Measurements from ENCODE around the gene NCAPD2. TPM values are rescaled to one million over a fixed set of nuclear protein-coding genes. Genes with fewer than 3 reads are reported as not detected.
A peak's percentile ranks its signal among the peaks of the same experiment; 100 is the strongest.
"Not testable (repeated sequence)": the region's sequence is repeated elsewhere in the genome, so short reads cannot be mapped to it uniquely, and the experiment has no call there.

NCAPD2 gene
- total and polyA plus RNA-seq, 2 donors (not counting 3 experiments of a cell fraction or from before 2014, with no cell fraction given): 41.8 to 90.1 TPM

DNA sequence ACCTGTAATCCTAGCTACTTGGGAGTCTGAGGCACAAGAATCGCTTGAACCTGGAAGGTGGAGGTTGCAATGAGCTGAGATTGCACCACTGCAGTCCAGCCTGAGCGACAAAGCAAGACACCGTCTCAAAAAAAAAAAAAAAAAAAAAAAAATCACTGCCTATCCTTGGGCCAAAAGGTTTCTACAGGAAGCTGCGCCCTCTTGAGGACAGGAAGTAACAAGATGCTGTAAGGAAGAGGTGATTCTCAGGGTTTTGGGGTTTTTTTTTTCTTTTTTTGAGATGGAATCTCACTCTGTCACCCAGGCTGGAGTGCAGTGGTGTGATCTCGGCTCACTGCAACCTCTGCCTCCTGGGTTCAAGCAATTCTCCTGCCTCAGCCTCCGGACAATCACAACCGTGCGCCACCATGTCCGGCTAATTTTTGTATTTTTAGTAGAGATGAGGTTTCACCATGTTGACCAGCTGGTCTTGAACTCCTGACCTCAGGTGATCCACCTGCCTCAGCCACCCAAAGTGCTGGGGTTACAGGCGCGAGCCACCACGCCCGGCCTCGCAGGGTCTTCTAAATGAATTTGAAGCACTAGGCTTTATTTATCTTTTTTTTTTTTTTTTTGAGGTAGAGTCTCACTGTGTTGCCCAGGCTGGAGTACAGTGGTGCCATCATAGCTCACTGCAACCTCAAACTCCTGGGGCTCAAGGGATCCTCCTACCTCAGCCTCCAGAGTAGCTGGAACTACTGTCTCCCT is 64.3 kb downstream of the NCAPD2 start:
- H3K9me3 ChIP-seq (replicated peaks; ENCODE audit: control insufficient read depth, insufficient read depth, low read length); H3K4me3 ChIP-seq (replicated peaks in 1 of 3; ENCODE audit: insufficient read depth in 1 of 3, low read depth in 1 of 3, low read length in 3 of 3); H3K9ac ChIP-seq (replicated peaks; ENCODE audit: extremely low read depth, insufficient read depth, low read length); H3K9me1 ChIP-seq (replicated peaks; ENCODE audit: control insufficient read depth, extremely low read depth, insufficient read depth, low read length); H3K27ac ChIP-seq (ENCODE audit: insufficient read depth, low read depth, low read length); H3K4me2 ChIP-seq (ENCODE audit: insufficient read depth, low read length); intact Hi-C loops (cut with micrococcal nuclease); H2AFZ ChIP-seq (ENCODE audit: low read depth, low read length); DNase-seq (ENCODE audit: low read depth, low spot score); H3K27me3 ChIP-seq (ENCODE audit: control insufficient read depth in 2 of 2, insufficient read depth in 2 of 2, low read length in 2 of 2); H4K20me1 ChIP-seq (replicated peaks; ENCODE audit: control insufficient read depth, extremely low read depth, insufficient read depth, low read length); BruUV-seq (replicated peaks); dilution Hi-C loops (cut with MboI; ENCODE audit: extremely low pct_ligation_motif_present, low sequenced_read_pairs): not testable (repeated sequence)
- peak; percentile 83 for FAIRE-seq
- ChIA-PET POLR2A (interaction anchor here (0.7 to 1.6 kb wide), 2 partner anchors 18 to 24 kb away, joined by 4 to 5 read pairs; partner anchors contain the start of gene GAPDH), CTCF (interaction anchor here (0.6 to 2.2 kb wide), 14 partner anchors 9 to 552 kb away, joined by 3 to 11 read pairs (median 3); partner anchors contain the start of gene ZNF384)
- peaks cover 24% of the 10 kb centered on the region for H3K79me2 ChIP-seq (ENCODE audit: control insufficient read depth, insufficient read depth, low read length)
- peaks cover 22 to 39% of the 10 kb centered on the region in 2 experiments for H3K36me3 ChIP-seq (ENCODE audit: control insufficient read depth in 2 of 2, extremely low read depth in 1 of 2, insufficient read depth in 2 of 2, low read length in 2 of 2)
- TF ChIP-seq, protein P1, sequence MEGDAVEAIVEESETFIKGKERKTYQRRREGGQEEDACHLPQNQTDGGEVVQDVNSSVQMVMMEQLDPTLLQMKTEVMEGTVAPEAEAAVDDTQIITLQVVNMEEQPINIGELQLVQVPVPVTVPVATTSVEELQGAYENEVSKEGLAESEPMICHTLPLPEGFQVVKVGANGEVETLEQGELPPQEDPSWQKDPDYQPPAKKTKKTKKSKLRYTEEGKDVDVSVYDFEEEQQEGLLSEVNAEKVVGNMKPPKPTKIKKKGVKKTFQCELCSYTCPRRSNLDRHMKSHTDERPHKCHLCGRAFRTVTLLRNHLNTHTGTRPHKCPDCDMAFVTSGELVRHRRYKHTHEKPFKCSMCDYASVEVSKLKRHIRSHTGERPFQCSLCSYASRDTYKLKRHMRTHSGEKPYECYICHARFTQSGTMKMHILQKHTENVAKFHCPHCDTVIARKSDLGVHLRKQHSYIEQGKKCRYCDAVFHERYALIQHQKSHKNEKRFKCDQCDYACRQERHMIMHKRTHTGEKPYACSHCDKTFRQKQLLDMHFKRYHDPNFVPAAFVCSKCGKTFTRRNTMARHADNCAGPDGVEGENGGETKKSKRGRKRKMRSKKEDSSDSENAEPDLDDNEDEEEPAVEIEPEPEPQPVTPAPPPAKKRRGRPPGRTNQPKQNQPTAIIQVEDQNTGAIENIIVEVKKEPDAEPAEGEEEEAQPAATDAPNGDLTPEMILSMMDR (IDR thresholded peaks at IDR 0.05; ENCODE audit: extremely low read depth in 1 of 2, insufficient read depth in 1 of 2, low read depth in 1 of 2, low read length in 2 of 2): peak; percentile 26 to 40
- peaks cover 20% of the 10 kb centered on the region for H3K4me1 ChIP-seq (ENCODE audit: control insufficient read depth, extremely low read depth, insufficient read depth, low read length)

- H3K36me3 ChIP-seq (ENCODE audit: control insufficient read depth in 2 of 2, extremely low read depth in 1 of 2, insufficient read depth in 2 of 2, low read length in 2 of 2): peaks cover 22 to 42% of the 10 kb centered on the region in 2 experiments
- no peak overlapping the region for H3K4me2 ChIP-seq (ENCODE audit: insufficient read depth, low read length)
- H2AFZ ChIP-seq (ENCODE audit: low read depth, low read length): no peak overlapping the region
- DNase-seq (ENCODE audit: low read depth, low spot score): no peak
- no peak overlapping the region for H3K4me3 ChIP-seq (replicated peaks in 1 of 3; ENCODE audit: insufficient read depth in 1 of 3, low read depth in 1 of 3, low read length in 3 of 3)
- H3K9me3 ChIP-seq (replicated peaks; ENCODE audit: control insufficient read depth, insufficient read depth, low read length): no peaks in the 10 kb centered on the region
- POLR2A ChIA-PET: no interaction called here
- intact Hi-C loops (cut with micrococcal nuclease) (no loop called here), dilution Hi-C loops (cut with MboI; ENCODE audit: extremely low pct_ligation_motif_present, low sequenced_read_pairs) (no loop called here)
- peaks cover 16% of the 10 kb centered on the region for H3K79me2 ChIP-seq (ENCODE audit: control insufficient read depth, insufficient read depth, low read length)
- TF ChIP-seq MYC (IDR thresholded peaks at IDR 0.05; ENCODE audit: low read depth, low read length): no peak
- TF ChIP-seq MAX (IDR thresholded peaks at IDR 0.05; ENCODE audit: insufficient read depth, insufficient read length): no peak
- no peak for TF ChIP-seq POLR2A (IDR thresholded peaks at IDR 0.05; ENCODE audit: low read depth, low read length)
- TF ChIP-seq, protein P1 (IDR thresholded peaks at IDR 0.05; ENCODE audit: extremely low read depth in 1 of 2, insufficient read depth in 1 of 2, low read depth in 1 of 2, low read length in 2 of 2): no peak
- no peak for TF ChIP-seq POLR2AphosphoS5 (IDR thresholded peaks at IDR 0.05; ENCODE audit: insufficient read depth, low read depth, low read length)
- no peak for TF ChIP-seq GATA2 (IDR thresholded peaks at IDR 0.05; ENCODE audit: insufficient read depth, insufficient read length, low read depth, low read length)
- TF ChIP-seq EZH2 (IDR thresholded peaks at IDR 0.05; ENCODE audit: borderline replicate concordance, low read depth, low read length, severe bottlenecking): no peak
- no peak for TF ChIP-seq FOS (IDR thresholded peaks at IDR 0.05; ENCODE audit: borderline replicate concordance, insufficient read depth, low read length)
- no peak for TF ChIP-seq JUN (IDR thresholded peaks at IDR 0.05; ENCODE audit: borderline replicate concordance, insufficient read depth, insufficient read length, low read depth)
- H3K4me1 ChIP-seq (ENCODE audit: control insufficient read depth, extremely low read depth, insufficient read depth, low read length): peaks cover 7% of the 10 kb centered on the region
- H3K27ac ChIP-seq (ENCODE audit: insufficient read depth, low read depth, low read length): no peak overlapping the region
- CTCF ChIA-PET: interaction anchor here (2.1 to 2.2 kb wide), 2 partner anchors 11 to 22 kb away, joined by 9 to 11 read pairs; no protein-coding TSS in a partner anchor
- H3K9ac ChIP-seq (replicated peaks; ENCODE audit: extremely low read depth, insufficient read depth, low read length): no peak overlapping the region
- H3K9me1 ChIP-seq (replicated peaks; ENCODE audit: control insufficient read depth, extremely low read depth, insufficient read depth, low read length): no peaks in the 10 kb centered on the region
- BruUV-seq (replicated peaks): no TSS peak
- H4K20me1 ChIP-seq (replicated peaks; ENCODE audit: control insufficient read depth, extremely low read depth, insufficient read depth, low read length): no peaks in the 10 kb centered on the region
- no peak for FAIRE-seq
- H3K27me3 ChIP-seq (ENCODE audit: control insufficient read depth in 2 of 2, insufficient read depth in 2 of 2, low read length in 2 of 2): no peaks in the 10 kb centered on the region
Observed at GRCh38 chr12:6559500-6559899, 65.6 kb downstream of the NCAPD2 start.

All from endothelial cell of umbilical vein (primary cell).